NCI-H2029 treated with DMSO at 0.1 percent for 48 hours (cell line): ENCODE measurements around the gene TIAM2.

Source experiments
- DNase-seq: peaks from one replicate; lab custom pipeline; 2025; lab: John Stamatoyannopoulos, UW

The TIAM2 gene

DNA sequence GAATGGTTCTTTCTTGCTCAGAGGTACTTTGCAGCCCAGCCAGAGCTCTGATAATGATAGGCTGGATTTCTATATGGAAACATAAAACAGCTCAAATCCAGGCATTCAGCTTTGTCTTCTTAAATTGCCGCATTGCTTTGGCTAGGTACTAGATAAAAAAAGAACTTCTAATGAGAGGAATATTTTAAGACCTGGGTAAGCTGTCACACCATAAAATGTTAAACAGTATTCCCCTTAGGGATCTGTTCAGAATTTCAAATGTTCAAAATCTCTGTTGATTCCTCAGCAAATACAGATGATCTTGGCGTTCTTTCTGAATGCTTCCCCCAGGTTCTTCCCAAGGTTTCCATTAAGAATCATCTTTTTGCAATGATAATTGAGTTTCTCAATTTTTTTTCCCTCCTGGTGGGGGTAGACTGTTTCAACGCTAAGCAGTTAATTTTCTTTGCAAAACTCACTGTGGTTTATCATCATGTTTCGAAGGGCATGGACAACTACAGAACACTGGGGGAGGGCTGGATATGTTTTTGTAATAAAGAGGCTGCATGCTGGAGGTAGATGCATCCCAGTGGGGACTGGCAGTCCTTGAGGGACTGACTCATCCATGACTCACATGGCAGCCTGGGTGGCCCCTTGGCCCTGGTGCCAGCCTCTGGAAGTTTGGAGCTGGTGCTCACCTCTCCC, 31.0 kb downstream of the TIAM2 start:
- no peak for DNase-seq

DNA sequence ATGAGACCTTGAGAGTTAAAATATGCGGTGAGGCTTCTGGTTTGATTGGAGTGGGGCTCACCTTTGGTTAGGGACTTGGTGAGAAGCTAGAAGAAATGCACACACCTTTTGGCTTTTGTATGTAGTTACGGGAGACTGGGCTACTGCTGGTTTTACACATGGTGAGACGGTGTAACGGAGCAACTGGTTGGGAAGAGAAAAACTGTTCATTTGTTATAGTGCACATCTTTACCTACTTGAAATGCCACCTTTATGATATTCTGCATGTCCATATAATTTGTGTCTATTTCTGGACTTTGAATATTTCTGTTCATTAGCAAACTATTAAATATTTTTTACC, 31.6 kb downstream of the TIAM2 start:
- DNase-seq = no peak

DNA sequence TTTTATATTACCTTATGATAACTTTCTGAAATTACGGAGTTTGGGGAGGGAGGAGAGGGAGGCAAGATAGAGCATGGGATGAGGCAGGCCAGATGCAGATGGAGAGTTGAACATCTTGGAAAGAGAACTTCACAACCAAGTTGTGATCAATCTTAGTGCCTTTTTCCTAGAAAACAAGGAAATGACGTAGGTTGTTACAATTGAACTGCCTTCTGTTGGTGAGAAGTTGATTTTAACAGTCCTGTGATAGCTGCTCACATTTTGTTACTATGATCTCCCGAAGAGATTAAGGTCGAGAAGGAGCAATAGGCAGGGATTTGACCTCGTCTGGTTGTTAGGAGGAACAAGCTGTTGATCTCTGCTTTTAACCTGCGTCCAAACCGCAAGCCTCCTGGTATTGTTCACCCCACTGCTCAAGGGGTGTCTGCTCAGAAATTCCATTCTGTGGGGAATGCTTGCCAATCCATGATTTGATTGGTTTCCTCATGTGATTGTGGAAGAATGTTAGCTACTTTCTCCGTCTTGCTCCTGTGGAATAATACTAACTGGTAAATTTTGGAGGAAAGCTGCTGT, 35.1 kb downstream of the TIAM2 start:
- no peak for DNase-seq

DNA sequence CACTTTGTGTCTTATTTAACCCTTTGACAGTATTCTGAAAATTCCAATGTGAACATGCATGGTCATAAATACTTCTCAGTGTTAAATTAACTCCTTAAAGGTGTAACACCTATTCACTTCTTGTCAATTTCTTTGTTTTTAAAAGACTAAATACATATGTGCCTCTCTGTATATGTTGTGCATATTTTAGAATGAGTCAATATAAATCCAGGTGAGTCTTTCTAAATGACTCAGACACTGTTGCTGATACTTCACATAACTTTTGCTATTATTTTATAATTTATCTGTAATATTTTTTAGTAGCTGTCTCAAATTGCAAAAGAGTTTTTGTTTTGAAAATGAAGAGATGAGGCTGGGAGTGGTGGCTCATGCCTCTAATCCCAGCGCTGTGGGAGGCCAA, 36.0 kb downstream of the TIAM2 start:
- no peak for DNase-seq

DNA sequence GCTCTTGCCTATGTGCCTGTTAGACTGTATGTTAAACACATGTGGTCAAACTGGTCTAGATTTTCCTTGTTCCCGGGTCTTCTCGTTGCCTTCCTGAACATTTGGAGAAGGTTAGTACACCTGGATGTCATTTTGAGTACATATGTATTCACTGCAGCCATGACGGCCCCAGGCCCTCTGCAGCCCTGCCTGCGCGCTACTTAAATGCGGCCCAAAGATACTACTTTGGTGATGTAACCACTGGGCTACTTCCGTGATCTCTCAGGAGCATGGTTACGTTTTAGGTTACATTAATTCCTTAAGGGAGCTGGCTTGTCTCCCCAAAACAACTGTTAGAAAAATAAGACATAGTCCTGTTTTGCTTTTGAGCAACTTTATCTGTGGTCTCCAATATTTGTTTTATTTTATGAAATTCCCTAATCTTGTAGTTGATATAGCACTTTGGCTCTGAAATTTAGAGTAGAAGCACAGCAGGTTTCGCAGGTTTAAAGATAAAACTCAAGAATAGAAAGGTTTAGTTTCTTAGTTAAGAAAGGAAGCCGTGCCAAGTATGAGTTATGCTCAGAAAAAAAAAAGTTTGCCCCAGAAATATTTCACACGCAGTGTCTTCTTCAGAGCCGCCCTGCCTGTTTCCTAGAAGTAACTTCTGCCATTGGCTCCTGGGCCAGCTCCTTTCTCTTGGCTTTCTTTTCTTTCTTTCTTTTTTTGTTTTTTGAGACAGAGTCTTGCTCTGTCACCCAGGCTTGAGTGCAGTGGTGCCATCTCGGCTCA, 38.1 kb downstream of the TIAM2 start:
- no peak for DNase-seq

DNA sequence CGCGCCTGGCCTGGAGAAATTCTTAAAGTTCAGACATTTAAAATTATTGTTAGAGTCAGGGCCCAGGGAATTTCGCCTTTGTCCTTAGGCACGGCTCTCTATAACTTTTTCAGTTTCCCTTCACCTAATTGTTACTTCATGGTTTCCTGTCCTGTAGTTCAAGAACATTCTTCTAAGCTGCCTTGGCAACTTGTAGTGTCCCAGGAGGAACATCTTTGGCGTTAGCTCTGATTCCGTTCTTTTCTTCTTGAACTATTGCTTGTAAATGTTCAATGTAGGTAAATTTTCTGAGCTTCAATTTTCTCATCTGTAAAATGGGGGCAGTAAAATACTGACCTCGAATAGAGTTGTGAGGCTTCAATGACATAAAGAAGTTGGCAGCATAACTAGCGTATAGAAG, 41.8 kb downstream of the TIAM2 start:
- DNase-seq = no peak

DNA sequence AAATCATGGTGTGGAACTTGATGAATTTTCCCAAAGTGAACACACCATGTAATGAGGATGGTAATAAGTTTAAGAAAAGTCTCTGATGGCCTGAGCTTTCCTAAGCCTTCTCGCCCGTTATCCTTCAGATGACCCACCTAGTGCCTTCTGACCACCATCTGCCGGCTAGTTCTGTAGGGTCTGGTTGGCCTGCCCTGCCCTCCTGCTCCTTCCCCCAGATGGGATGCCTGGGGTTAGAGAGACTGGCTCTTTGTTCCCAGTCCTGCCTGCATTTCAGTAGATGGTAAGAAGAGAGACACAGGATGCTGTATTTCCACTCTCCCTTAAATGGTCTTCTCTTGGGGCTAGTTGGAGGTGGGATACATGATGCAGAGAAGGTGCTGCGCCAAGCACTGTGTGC, 43.0 kb downstream of the TIAM2 start:
- DNase-seq = no peak

DNA sequence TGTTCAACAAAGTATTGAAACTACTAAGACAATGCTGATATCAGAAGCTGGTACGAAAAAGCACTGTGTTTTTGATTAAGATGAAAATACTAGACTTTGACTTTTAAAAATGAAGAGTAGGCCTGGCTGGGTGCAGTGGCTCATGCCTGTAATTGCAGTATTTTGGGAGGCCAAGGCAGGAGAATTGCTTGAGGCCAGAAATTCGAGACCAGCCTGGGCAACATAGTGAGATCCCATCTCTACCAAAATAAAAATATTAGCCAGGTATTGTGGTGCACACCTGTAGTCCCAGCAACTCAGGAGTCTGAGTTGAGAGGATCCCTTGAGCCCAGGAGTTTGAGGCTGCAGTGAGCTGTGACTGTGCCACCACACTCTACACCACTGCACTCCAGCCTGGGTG, 43.4 kb downstream of the TIAM2 start:
- no peak for DNase-seq

DNA sequence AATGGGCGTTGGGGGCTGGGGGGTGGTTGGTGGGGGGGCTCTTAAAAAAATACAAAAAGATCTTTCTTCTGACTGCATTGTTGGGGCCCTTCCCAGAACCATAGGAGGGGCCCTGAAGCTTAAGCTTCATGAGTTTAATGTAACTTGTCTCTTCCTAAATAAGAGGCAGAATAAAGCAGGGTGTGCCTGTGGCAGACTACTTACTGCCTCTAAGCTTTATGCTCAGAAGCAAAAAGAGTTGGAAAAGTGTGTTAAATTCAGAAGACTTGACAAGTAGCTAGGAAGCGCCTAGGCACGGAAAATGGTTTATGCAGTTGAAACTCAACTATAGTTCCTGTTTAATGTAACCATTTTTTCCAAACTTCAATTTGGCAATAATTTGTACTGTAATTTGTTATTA, 44.5 kb downstream of the TIAM2 start:
- no peak for DNase-seq

DNA sequence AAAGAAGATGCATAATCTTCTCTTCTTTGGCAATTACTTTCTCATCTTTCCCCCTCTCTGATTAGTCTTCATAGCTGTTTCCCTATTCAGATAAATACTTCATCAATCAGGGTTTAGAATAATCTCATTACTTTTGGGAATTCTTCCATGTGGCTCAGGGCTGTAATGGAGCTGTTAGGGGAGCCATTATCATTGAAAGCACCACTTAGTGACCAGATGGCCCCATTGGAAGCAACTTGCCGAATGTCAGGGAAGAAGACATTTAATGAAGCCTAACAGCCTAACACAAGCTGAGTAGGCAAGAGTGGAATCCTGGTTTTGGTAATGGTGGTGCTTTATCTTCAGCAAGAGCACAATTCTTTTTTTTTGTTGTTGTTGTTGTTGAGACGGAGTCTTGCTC, 45.0 kb downstream of the TIAM2 start:
- no peak for DNase-seq

DNA sequence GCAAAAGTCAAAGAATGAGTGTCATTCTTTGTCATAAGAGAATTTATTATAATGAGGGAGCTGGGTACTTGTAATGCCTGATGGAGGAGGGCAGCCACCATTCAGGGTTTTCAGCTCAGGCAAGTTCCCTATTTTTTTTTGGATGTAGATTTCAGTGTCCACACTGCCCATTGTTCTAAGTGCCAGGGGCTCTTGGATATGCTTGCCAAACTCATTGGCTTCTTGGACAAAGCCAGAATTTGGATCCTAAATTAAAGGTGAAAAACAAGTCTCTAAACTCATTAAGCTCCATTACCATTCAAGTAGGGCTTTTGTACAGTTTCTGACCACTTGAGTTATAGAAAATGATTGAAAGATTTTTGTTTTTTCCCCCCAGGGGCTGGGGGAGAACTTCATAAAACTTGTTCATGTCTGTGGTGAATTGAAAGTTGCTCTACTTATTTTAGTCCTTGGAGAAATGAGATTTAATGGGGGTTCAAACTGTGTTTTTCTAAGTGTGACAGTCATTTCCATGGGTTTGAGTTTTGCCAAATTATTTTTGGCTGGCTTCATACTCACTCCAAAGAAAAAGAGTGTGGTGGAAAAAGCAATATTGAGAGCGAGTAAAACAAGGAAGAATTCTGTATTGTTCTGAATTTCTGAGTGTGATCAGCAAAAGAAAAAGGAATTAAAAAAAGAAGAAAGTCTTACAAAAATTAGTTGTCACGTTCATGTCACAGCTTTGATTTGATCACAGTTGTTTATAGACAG, 46.0 kb downstream of the TIAM2 start:
- DNase-seq = no peak

DNA sequence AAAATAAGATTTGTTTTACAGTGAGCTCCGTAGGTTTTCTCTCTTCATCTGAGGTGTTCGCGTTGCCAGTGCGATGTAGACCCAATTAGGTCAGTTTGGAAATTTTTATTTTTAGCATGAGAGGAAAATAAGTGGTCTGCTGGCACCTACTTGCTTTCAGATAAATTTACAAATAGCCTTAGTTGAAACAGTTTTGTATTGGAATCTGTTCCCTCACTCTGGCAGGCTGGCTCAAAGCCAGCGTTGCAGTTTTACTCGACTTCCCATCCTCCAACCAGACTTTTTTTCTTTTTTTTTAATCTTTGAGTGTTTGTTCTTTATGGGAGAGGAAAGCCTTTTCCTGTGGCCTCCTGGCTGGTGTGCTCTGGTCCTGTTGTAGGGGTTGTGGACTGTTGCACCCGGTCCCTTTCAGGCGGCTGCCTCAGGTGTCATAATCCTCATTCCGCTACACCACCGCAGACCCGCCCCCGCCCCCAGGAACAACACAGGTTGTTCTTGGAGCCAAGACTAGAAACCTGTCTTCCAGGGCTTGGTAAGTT, 46.7 kb downstream of the TIAM2 start:
- no peak for DNase-seq

DNA sequence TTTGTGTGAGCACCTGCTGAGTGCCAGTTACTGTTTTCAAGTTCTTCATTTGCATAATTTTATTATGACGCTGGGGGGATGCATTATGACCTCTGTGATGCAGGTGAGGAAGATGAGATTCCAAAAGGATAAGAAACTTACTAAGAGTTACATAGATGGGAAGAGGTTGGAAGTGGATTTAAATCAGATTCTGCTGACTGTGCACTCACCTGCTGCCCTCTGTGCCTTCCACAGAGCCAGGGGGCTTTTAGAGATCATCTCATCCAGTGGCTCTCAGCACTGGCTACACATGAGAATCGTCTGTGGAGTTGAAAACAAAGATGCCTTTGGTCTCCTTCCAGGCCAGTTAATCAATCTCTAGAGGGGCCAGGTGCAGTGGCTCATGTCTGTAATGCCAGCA, 47.9 kb downstream of the TIAM2 start:
- DNase-seq = no peak

DNA sequence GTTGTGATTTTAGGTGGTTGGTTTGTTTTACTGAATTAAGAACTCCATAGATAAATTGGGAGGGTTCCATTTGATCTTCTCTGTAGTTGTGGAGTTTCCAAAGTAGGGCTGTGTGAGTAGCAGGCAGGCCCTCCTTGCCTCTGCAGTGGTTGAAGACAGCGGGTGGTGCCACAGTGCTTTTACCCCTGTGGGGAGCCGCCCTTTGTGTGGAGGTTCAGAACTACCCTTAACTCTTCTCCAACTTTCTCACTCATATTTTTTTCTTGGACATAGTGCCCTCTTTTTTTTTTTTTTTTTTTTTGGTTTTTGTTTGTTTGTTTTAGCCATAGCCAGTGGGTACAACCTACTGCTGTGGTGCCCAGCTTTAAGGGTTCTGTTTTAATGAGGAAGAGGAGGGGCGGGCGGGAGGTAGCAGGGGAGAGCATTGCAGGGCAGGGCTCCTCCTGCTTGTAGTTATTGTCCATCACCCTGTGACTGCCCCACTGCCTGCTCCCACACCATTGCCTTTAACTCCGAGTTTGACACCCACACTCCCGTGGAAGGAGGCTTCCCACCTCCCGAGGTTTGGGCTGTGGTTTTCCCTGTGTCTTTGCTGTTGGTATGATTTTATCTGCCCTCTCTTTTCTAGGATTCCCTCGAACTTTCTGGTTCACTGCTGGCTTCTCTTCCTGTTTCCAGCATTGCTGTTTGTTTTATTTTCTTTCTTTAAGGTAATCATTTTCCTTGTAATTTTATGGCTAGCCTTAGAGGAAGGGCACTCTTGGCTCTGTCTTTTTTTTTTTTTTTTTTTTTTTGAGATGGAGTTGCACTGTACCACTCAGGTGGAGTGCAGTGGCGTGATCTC, 50.7 kb downstream of the TIAM2 start:
- no peak for DNase-seq

DNA sequence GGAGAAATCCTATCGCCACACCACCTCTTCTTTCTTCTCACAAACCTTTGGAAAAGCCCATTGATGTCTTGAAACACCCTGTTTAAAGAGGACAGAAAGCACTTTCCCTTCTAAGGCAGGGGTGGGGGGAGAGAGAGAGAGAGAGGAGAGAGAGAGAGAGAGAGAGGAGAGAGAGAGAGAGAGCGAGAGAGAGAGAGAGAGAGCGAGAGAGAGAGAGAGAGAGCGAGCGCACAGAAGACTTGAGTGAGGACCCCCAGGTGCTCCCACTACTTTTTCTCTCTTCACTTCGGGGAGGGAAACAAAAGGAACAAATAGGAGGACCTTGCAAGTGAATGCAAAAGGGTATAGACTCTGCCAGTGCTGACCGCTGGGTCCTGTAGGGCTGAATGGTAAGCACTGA, 52.4 kb downstream of the TIAM2 start:
- no peak for DNase-seq

DNA sequence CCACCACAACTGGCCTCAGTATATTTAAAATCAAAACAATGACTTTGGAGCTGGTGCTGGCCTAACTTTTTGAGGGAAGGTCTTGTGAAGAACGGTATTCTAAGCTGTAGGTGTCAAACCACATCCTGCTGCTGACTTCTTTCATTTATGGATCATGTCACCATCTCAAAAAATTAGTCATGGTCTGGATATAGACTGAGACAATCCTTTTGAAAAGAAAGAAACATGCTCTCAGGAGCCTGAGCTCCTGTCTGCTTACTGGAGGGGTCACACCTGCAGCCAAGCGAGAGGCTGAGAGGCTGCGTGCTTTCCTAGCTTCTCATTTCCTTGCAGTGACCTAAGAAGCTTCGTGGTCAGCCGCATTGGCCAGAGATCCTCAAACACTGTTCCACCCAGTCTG, 55.2 kb downstream of the TIAM2 start:
- DNase-seq = no peak

DNA sequence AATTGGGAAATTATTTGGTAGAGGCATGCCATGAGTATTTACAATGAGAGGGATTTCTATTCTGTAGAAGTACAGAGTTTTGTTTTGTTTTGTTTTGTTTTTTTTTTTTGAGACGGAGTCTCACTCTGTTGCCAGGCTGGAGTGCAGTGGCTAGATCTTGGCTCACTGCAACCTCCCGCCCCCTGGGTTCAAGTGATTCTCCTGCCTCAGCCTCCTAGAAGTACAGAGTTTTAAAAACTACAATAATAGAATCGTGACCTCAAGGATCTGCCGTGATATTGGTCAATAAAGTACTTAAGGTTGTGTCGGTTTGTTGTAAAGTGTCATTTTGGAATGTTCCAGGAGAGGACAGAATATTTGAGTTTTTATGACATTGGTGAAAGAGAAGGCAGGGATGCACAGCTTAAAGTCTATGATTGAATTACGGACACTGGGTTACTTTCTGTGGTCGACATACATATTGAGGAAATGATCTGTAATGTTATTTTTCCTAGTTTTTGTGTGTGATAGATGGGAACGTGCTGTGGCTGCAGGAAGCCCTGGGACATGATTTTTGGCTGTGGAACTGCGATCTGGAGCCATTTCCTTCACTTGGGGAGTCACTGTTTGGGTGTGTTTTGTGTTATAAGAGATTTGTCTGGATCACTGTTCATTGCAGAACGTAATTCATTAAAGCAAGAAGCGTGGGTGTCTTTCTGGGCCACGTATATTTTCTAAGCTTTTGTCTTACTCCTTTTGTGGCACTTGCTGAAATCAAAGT, 59.6 kb downstream of the TIAM2 start:
- DNase-seq = no peak

DNA sequence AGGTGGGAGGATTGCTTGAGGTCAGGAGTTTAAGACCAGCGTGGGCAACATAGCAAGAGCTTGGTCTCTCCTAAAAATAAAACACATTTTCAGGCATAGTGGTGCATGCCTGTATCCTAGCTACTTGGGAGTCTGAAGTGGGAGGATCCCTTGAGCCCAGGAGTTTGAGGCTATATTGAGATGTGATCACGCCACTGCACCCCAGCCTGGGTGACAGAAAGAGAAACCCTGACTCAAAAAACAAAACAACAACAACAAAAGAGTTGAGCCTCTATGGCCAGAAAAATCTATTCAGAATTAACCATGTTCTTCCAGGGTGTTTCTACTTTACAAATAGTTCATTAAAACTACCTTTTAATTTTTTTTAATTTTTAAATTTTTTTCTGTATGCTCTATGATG, 60.6 kb downstream of the TIAM2 start:
- DNase-seq = no peak

DNA sequence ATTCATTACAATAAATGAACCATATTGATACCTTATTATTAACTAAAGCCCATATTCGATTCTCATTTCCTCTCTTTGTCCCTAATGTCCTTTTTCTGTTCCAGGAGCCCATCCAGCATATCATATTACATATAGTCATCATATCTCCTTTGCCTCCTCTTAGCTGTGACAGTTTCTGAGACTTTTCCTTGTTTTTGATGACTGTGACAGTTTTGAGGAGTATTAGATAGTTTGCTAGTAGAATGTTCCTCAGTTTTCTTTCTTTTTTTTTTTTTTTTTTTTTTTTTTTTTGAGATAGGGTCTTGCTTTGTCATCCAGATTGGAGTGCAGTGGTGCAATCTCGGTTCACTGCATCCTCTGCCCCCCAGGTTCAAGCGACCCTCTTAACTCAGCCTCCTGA, 61.6 kb downstream of the TIAM2 start:
- DNase-seq = no peak

DNA sequence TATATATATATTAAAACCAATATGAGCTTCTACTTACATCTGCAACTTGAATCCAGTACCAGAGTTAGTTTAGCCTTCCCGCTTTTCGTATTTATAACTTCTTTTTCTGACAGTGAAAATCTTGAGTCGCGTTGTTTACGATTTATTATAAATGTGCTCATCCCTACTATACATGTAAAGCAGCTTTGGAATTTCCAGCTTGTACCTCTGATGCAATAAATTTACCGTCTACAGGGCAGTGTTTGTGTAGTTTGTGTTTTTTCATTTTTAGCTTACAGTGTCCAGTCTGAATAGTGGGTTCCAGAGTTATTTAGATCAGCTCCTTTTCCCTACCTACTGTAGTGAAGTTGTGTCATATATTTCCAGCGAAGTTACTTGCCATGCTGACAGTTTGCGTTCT, 66.3 kb downstream of the TIAM2 start:
- no peak for DNase-seq

DNA sequence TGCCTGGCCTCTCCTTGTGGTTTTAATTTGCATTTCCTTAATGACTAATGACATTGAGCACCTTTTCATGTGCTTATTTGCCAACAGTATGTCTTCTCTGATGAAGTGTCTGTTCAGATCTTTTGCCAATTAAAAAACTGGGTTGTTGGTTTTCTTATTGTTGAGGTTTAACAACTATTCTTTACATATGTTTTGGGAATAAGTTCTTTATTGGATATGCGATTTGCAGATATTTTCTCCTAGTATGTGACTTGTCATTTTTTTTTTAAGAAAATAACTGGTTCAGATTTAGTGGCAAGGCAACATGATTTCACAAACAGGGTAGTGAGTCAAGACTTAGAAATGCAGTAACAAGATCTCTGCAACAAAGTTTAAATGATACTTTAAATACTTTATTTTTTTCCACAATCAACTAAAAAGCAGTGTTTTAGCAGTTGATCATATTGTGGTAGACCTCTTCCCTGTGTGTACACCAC, 67.8 kb downstream of the TIAM2 start:
- no peak for DNase-seq
